ENCODE measurements around the gene NHSL1.

- no peak for TF ChIP-seq ZFP3 (CRISPR knock-in tag; IDR thresholded peaks at IDR 0.05)
- TF ChIP-seq RARB (CRISPR knock-in tag; IDR thresholded peaks at IDR 0.05), result no peak
- TF ChIP-seq TOX (CRISPR knock-in tag; IDR thresholded peaks at IDR 0.05; ENCODE audit: borderline replicate concordance), result no peak
- TF ChIP-seq ZNF8 (CRISPR knock-in tag; IDR thresholded peaks at IDR 0.05), result no peak
- TF ChIP-seq CSRNP3 (CRISPR knock-in tag; IDR thresholded peaks at IDR 0.05), result no peak
- no peak for TF ChIP-seq CREB5 (CRISPR knock-in tag; IDR thresholded peaks at IDR 0.05; ENCODE audit: low read depth)
- TF ChIP-seq ZFP30 (CRISPR knock-in tag; IDR thresholded peaks at IDR 0.05), result no peak
- TF ChIP-seq GLIS3 (CRISPR knock-in tag; IDR thresholded peaks at IDR 0.05), result no peak
- TF ChIP-seq ZNF70 (CRISPR knock-in tag; IDR thresholded peaks at IDR 0.05), result no peak
- no peak for TF ChIP-seq PATZ1 (CRISPR knock-in tag; IDR thresholded peaks at IDR 0.05; ENCODE audit: borderline replicate concordance)
Measured at GRCh38 chr6:138535728-138536455, 36.6 kb upstream of the NHSL1 start.

Data from SK-N-SH treated with all-trans-retinoic acid at 6 μM for 48 hours (cell line).